ENCODE measurements around the gene GRK3.

The GRK3 gene

GRCh38 chr22:25741692-25742626 lies 177.5 kb downstream of the GRK3 start, which contains the start of gene MYO18B:
TSS of gene MYO18B (plus strand) at chr22:25742188. CDS start at chr22:25761093, 18,905 bp downstream.
- DNase-seq = no peak

- no peak for DNase-seq
Observed at GRCh38 chr22:25742918-25743708, 178.6 kb downstream of the GRK3 start.

DNA sequence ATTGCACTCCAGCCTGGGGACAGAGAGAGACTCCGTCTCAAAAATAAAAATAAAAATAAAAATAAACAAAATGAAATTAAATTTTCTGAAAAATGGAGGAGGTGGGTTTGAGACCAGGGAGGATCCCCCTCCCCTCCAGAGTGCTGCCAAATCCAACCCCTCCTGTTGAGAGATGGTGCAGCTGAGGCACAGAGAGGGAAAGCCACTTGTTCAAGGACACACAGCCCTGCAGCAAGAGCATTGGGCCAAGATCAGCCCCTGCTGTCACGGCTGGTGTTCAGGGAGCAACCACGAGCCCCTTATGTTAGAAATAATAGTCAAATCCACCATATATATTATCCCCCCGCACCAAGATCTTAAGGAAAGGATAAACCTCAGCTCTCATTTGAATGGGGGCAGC lies 180.2 kb downstream of the GRK3 start:
- DNase-seq = no peak

GRCh38 chr22:25745341-25746011 lies 181.0 kb downstream of the GRK3 start:
- no peak for DNase-seq

- DNase-seq = no peak
Observed at GRCh38 chr22:25746012-25746373, 181.5 kb downstream of the GRK3 start.

DNA sequence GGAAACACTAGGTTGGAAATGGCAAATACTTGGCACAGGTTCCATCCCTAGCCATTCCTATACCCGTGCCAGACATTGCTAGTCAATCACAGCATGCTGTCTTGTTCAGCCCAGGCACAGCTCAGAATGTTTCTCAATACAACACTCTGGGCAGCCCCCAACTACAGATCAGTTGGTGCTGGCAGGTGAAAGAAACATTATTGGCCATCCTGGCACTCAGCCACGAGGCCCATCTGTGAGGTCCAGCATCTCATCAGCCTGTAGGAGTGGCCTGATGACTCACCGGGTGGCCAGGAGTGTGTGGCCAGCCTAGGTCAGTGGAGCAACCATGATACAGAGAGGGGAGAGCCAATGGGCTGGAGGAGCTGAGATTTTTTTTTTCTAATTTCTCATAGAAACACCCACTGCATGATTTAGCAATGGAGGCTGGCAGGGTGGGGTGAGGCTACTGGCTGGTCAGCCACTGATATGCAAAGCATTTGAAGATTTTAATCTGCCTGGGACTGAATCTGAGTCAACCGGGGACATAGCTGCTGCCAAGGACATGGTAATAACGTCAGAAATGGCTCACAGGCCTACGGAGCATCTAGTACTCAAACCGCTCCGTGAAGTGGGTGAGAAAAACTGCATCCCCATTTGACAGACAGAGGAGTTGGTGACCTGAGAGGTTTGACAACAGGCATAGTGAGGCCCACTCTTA lies 182.9 kb downstream of the GRK3 start:
- no peak for DNase-seq

GRCh38 chr22:25748140-25748539 lies 183.7 kb downstream of the GRK3 start:
- no peak for DNase-seq

DNA sequence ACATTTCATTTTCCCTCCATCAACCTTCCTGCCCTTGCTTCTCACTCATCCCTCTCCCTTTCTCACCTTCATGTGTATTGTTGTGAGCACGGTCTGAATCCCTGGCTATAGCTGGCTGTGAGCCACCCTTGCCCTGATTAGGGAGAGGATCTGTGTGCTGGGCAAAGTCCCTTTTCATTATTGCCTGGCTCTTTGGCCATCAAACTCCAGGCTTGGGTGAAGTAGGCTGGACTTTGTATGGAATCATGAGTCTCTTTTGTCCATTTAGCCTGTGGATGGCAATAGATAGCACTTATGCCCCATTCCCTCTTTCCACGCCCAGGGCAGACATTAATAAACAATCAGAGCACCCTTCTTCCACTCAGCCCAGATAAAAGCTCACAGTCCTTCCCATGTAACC lies 184.2 kb downstream of the GRK3 start:
- DNase-seq = no peak

DNA sequence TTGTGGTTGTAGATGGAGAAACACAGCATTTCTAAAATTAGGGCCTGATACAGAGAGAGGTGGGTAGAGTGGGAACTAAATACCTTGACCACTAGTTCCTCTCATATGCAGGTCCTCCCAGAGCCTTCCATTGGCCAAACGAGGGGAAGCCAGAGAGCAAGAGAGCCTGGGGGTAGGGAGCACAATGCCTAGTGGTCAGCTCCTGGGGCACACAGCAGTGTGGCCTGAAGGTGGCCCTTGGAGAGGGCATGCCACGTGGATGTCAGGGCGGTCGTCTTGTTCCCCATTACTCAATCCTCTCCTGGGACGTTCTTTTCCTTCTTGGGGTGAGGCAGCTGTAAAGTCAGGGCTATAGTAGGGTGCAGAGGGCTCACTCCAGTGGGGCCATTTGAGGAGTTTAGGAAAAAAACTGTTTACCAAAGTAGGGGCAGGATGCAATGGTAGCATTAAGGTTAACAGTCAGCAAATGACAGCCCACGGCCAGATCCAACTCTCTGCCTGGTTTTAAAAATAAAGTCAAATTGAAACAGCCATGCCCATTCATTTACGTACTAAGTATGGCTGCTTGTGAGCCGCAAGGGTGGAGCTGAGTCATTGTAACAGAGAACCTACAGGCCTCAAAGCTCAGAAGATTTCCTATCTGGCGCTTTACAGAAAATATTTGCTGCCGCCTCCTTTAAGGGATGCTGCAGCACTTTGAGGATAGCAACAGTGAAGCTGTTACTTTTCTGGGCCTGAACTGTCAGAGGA lies 185.1 kb downstream of the GRK3 start:
- DNase-seq = no peak

GRCh38 chr22:25750569-25751173 lies 186.2 kb downstream of the GRK3 start:
- no peak for DNase-seq

GRCh38 chr22:25751174-25751581 lies 186.7 kb downstream of the GRK3 start:
- no peak for DNase-seq

- no peak for DNase-seq
Observed at GRCh38 chr22:25752615-25753214, 188.2 kb downstream of the GRK3 start.

- no peak for DNase-seq
Observed at GRCh38 chr22:25753252-25753651, 188.8 kb downstream of the GRK3 start.

DNA sequence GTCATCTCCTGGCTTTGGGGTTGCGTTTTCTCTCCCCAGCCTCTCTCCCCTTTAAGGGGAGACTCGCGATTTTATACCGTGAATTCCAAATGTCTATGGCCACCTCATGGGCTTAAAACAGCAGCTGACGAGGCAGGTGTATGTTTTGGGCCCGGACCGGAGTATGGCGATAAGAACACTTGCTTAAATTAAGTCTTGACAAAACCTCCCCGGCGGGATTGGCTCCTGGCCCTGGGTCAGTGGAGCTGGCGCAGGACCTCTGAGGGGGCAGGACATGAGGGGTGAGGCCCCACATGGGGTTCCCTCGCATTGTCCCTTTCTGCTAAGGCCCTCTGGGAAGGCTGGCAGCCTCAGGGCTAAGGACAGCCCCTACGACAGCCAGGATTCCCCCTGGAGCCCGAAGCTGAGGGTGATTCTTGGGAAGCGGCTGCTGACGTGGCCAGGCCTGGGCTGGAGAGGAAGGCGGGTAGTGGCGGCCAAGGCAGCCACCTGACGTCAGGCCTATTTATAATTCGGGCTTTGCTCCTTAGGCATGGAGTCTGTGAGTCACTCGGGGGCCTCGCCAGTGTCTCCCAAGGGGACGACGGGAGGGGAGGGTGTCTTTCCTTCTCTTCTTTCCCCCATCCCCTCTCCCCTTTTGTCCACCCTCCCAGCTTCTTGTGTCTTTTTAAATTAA lies 190.2 kb downstream of the GRK3 start:
- DNase-seq = no peak

DNA sequence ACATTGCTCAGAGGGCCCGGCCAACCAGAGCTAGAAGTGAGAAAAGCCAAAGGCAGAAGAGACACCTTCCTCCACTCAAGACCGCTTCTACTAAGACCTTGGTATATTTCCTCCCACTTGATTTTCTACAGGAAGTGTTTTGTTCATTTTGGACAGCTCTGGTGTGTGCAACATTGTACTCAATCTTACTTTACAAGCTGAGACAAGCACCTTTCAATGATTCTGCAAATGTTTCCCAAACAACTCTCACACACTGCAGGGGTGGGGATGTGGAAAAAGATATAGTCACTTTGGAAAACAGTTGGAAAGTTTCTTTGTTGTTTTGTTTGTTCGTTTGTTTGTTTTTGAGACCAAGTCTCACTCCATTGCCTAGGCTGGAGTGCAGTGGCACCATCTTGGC lies 193.2 kb downstream of the GRK3 start:
- DNase-seq = no peak

DNA sequence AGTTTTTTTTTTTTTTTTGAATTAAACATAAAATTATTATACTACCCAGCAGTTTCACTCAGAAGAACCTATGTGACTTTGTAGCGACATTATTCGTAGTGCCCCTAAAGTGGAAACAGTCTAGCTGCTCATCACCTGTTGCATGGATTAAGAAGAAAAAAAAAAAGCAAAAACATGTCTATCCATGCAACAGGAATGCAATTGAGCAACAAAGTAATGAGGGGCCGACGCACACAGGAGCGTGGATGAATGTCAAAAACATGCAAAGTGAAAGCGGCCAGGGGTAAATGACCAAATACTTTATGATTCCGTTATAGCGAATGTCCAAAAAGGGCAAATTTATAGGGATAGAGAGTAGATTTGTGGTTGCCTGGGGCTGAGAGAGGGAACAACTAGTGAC lies 193.8 kb downstream of the GRK3 start:
- DNase-seq = no peak

GRCh38 chr22:25759825-25760231 lies 195.4 kb downstream of the GRK3 start:
- DNase-seq = no peak

DNA sequence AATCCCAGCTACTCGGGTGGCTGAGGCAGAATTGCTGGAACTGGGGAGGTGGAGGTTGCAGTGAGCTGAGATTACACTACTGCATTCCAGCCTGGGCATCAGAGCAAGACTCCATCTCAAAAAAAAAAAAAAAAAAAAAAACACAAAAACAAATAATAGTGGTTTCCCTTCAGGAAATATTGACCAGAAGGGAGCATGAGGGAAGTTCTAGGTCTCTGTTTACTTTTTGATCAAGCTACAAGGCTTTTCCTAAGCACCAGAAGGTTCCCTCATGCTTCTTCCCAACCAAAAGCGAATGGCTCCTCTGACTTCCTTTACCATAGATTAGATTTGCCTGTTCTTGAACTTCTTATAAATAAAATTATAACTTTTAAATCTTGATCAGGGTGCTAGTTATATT lies 195.8 kb downstream of the GRK3 start:
- no peak for DNase-seq

GRCh38 chr22:25760848-25761595 lies 196.5 kb downstream of the GRK3 start:
- DNase-seq = no peak

- DNase-seq = no peak
Observed at GRCh38 chr22:25762147-25762546, 197.7 kb downstream of the GRK3 start.
